HG03354 (cell line): ENCODE data around the gene PTPN13.
A peak's percentile ranks its signal among the peaks of the same experiment; 100 is the strongest.

Experiments used
- ATAC-seq: cut with Tn5 transposase; IDR thresholded peaks from one replicate; pipeline ENCODE4 v1.9.1; 2021; ENCODE audit warnings: mild to moderate bottlenecking; ENCODE audit not compliant: unreplicated experiment, poor library complexity, severe bottlenecking

PTPN13 gene

DNA sequence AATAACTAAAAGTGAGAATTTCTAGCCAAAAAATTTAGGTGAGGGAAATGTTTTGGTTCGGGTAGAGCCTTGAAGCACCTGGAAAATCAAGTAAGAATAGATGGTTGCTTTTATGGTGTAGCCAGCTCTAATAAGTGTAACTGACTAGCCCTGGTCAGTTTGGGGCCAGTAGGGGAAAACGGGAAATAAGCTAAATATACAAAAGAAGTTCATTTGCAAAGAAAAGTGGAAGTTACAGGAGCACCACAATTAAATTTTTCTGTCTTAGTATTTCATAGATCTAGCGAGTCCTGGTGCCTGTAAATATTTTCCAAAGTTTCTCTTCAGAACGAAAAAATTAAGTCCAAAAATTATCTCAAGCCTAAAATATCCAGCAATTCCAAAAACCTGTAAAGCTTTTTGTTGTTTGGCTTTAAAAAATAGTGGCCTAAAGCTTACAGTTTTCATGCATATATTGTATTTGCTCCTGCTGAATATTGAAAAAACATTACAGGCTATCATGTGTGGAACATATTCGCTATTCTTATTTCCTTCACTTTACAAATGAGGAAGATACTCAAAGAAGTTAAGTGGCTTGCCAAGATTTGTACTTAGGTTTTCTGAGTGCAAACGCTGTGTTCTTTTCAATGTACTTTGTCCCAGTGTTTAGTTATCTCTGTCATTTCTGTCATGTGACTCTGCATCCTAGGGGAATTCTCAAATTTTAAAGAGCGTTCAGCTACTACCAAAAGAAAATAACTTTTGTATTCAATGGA is 7.3 kb upstream of the PTPN13 start:
- no peak for ATAC-seq

GRCh38 chr4:86587381-86588140 is 6.6 kb upstream of the PTPN13 start:
- no peak for ATAC-seq

DNA sequence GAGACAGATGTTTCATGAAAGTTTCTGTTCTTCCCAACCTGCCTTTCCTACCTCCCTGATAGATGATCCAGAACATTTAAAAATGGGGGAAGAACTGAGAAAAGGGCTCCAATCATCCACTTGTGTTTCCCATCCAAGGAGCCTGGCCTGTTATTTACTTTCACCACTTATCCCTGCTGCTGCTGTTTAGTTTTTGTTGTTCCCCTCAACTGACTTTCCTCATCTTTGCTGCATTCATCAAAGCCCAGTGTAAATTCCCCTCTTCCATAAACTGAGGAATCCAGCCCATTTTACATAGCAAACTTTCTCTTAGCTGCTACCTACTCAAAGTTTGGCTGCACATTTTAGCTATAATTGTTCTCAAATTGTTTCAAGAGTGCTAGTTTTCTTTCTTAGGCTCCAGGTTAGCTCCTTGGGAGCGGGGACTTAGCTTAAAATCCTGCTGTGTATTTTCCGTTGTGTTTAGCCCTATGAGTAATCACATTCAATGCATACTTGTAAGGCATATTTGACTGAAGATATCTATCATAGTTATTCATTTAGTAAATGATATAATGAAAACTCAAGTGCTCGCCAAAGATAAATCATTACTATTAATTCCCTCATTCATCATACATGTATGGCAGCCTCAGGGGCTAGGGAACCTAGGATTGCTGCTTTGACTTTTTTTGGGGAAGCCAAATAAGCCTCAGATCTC is 1.4 kb upstream of the PTPN13 start:
- ATAC-seq = no peak

DNA sequence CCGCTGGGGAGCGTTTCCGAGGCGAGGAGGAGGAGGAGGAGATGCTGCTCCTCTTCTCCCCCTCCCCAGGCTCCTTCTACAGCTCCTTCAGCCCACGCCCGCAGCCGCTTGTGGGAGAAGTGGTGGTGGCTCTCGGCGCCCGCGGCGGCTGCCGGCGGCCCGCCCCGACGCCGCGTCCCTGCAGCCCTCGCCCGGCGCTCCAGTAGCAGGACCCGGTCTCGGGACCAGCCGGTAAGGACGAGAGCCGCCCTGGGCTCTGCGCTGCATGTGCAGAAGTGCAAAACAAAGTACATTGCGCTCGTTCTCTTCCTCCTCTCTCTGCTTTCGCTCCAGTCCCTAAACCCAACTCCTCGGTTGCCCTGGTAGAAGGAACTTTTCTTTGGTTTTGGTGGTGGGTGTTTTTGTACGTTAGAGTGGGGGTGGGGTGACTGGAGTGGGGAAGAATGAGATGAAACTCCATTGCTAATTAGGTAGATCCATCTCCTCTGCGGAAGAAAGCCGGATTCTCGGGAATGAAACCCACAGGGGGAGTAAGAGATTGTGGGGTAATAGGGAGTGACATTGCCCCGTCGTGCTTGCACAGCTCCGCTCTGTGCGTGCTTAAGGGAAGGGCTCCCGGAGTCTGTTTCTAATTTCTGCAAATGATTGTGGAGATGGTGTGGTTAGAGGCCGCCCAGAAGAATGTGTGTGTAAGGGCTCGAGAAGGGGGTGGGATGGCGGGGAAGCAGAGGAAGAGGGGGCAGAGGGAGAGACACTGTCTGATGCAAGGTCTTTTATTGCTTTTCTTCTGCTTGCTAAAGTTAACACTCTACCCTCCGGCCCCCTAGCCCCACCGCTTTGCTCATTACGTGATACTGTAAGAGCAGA is 677 bp downstream of the PTPN13 start:
- peak; percentile 35 for ATAC-seq

- ATAC-seq = no peak
Measured at GRCh38 chr4:86595426-86595805, 1.3 kb downstream of the PTPN13 start.

DNA sequence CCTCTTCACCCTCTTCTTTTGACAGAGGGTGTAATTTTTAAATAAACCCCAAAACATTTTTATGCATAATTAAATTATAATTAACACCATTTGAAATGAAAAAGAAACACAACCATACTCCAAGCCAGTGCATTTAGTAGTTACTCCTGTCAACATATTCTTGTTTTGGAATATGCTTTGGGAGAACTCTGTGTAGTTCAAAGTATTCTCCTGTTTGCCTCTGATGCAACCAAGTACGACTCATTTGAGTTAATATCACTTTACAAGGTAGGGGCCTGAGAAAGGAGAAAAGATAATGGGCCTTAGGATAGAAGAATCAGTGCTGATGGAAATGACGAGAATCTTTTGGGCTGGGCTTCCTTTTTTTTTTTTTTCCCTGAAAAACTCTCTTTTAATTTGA is 2.7 kb downstream of the PTPN13 start:
- no peak for ATAC-seq

- no peak for ATAC-seq
Measured at GRCh38 chr4:86600007-86600653, 6.0 kb downstream of the PTPN13 start.

DNA sequence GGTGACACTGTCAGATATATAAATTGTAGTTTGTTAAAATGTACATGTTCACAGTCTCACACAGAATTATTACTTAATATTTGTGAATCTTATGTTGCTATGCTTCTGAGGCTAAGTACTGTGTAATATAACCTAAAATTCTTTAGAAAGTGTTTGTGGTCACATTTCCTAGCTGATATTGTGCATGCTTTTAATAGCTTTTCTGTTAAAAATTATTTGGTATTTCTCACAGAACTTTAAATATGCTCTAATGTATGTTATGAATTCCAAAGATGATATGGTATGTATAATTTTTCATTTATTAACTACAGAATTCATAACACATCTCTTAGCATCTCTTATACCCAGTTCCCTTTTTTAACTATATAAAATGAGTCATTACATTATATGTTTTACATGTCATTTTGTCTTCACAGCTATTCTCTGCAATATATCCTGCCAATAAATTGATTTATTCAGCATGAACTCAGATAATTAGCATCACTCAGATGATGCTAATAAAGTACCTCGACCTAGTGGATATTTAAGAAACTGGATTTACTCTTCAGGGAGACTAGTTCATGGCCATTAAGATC is 9.3 kb downstream of the PTPN13 start:
- ATAC-seq = no peak

DNA sequence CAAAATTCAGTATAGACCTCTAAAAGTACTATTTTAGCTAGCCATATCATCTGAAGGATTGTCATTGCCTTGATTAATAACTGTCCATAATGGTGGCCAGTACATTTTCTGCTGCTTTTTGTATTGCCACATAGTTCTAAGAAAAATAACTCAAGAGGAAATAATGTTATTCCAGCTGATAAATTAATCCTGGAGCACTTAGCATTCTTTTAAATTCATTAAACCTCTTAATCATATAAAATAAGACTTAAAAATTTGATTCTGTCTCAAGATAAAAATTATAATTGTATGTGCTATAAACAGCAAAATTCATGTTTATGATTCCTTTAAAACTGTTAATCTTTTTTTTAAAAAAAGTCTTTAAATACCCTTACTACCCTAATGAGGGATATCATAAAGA is 12.7 kb downstream of the PTPN13 start:
- ATAC-seq = no peak

- ATAC-seq = no peak
Measured at GRCh38 chr4:86608757-86609375, 14.8 kb downstream of the PTPN13 start.

- ATAC-seq = no peak
Measured at GRCh38 chr4:86611757-86612156, 17.6 kb downstream of the PTPN13 start.

DNA sequence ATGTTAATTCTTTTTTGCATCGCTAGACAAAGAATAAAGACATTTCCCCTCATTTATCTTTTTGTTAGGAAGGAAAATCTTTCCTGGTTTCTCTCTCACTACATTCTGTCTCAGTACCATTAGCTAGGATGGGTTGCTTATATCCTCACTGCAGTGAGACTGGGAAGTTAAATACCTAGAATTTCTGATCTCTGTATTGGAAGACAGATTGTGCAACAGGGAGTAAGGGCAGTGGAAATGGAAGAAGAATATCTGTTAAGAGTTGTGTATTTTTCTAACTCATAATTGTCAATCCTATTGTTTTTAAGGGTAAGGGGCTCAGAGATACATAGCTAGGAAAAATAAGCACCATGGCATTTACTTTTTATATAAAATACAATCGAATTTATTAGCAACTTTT is 19.6 kb downstream of the PTPN13 start:
- ATAC-seq = no peak

DNA sequence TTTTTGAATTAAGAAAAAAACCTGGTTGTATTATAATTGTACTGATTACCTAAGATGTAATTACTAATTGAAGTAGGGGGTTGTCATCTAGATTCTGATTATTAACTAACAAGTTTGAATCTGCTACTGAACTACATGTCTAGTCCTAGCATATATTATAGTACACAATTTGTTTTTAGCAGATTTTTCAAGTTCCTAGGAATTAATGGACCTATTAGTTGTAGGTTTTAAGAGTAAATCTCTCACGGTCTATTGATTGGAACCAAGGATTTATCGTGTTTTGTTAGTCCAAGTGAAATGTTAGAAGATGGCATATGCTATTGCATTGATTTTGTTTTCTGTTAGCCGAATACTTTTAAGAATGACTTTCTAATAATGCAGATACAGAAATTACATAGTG is 20.8 kb downstream of the PTPN13 start:
- ATAC-seq = no peak

- ATAC-seq = no peak
Measured at GRCh38 chr4:86615501-86615900, 21.4 kb downstream of the PTPN13 start.

DNA sequence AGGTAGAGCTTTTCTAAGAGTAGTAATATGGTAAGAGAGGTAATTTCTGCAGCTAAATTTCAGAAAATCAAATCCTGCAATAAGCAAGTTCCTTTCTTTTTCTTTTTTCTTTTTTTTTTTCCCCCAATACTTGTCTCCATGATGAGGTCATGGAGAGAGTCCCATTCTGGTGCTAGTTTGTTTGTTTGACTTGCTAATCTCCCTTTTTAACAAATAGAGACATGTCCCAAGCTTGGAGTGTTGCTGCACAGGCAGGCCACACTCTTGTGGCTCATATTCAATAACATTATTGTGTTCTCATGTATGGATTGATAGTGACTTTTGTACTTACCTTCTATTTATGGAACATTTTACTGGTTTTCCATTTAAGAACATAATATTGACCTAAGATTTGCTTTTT is 25.5 kb downstream of the PTPN13 start:
- ATAC-seq = no peak

DNA sequence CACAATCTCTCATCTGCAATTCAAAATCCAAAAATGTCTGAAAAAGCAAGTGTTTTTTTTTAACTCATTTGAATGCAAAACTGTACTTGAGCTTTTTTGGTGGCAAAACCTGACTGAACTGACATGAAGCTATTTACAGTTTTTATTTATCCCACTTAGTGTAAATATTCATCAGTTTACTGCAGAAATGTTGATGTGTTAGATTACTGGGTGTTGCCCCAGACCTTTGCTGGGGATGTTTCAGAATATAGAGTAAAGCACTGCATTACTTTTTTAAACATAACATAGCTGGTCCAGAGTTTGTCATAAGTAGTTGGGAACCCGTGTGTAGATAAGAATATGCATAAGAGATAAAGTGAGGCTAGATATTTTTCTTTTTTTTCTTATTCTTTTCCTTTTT is 27.3 kb downstream of the PTPN13 start:
- ATAC-seq = no peak

GRCh38 chr4:86626066-86626465 is 32.0 kb downstream of the PTPN13 start:
- no peak for ATAC-seq

GRCh38 chr4:86627462-86628135 is 33.5 kb downstream of the PTPN13 start:
- no peak for ATAC-seq
